Islet precursor cell (in vitro differentiated cells): ENCODE data around the gene HSH2D.
A peak's percentile ranks its signal among the peaks of the same experiment; 100 is the strongest.
"Not testable (repeated sequence)": the region's sequence is repeated elsewhere in the genome, so short reads cannot be mapped to it uniquely, and the experiment has no call there.

ENCODE experiments used
- DNase-seq: peaks from one replicate; pipeline ENCODE4 v3.0.0-alpha.2; 2018

The HSH2D gene

GRCh38 chr19:16159655-16160054 lies 16.2 kb downstream of the HSH2D start:
- DNase-seq = no peak

- DNase-seq = no peak
These were observed 17.0 kb downstream of the HSH2D start for GRCh38 chr19:16160445-16160942.

- peak; percentile 63 for DNase-seq
These were observed 17.6 kb downstream of the HSH2D start for GRCh38 chr19:16160943-16161560.

- DNase-seq = no peak
These were observed 18.4 kb downstream of the HSH2D start for GRCh38 chr19:16161840-16162239.

GRCh38 chr19:16164222-16164890 lies 20.9 kb downstream of the HSH2D start:
- no peak for DNase-seq

GRCh38 chr19:16166417-16166816 lies 22.9 kb downstream of the HSH2D start:
- DNase-seq = no peak

- no peak for DNase-seq
These were observed 23.6 kb downstream of the HSH2D start for GRCh38 chr19:16167055-16167454.

DNA sequence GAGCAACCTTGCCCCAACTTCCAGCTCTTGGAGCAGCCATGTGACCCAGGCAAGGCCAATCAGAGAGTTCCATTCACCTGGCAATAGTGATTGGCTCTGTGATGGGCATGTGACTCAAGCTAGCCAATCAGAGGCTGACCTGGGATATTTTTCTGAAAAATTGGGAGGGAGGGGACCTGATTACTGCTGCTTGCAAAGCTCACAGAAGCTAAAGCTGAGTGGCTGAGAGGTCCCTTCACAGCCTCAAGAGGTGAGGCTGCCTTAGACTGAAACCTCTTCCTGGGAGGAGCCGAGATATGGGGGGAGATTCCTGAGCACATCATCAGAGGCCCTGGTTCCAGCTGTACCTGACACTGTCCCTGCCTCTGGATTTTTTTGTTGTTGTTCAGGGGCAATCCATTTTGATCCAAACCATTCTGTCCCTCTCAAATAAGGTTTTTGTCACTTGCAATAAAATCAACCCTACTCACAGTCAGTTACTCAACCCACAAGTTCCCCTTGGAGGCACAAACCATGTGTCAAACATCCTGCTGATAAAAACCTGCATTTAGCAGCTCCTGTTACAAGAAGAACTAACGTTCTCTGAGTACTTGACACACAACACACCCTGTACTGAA lies 25.1 kb downstream of the HSH2D start:
- DNase-seq = no peak

DNA sequence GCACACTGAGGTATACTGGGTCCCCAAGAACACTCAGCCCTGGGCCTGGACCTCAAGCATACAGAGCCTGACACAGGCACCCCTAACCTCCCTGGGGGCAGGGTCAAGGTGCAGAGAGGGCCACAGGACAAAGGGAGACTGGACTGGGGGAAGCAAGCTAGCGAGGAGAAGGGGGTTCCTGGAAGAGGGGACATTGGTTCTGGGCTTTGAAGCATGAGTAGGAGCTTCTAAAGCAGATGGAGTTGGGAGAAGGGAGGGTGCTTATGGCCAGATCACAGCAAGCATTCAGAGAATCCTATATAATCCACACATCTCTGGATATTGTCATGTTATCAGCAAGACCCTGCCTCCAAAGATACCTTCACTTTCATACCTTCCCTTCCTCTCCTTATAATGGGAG lies 26.6 kb downstream of the HSH2D start:
- no peak for DNase-seq

- no peak for DNase-seq
These were observed 32.5 kb downstream of the HSH2D start for GRCh38 chr19:16175954-16176353.

DNA sequence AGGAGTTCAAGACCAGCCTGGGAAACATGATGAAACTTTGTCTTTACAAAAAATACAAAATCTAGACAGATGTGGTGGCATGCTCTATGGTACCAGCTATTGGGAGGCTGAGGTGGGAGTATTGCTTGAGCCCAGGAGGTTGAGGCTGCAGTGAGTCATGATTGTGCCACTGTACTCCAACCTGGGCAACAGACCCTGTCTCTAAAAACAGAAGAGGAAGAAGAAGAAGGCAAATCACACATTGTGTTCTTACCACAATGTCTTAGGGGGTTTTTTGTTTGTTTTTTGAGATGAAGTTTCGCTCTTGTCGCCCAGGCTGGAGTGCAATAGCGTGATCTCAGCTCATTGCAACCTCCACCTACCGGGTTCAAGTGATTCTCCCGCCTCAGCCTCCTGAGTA lies 35.4 kb downstream of the HSH2D start:
- DNase-seq = not testable (repeated sequence)

- peak; percentile 76 for DNase-seq
These were observed 37.1 kb downstream of the HSH2D start for GRCh38 chr19:16180611-16181010.

DNA sequence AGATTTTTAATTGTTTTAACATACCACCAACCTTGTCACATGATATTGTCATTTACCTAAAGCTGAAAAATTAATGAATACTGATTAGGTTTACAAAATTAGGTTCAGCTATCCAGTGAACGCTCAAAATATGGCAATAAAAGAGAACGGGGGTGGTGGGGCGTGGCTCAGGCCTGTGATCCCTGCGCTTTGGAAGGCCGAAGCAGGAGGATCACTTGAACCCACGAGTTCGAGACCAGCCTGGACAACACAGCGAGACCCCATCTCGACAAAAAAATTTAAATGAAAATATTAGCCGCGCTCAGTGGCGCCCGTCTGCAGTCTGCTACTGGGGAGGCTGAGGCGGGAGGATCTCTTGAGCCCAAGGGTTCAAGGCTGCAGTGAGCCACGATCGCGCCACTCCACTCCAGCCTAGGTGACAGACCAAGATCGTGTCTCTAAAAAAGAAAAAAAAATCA lies 41.2 kb downstream of the HSH2D start:
- no peak for DNase-seq

GRCh38 chr19:16185123-16185767 lies 41.8 kb downstream of the HSH2D start, which contains the start of gene FAM32A:
Gene FAM32A (plus strand): TSS chr19:16185410. CDS start chr19:16185443, 33 bp downstream.
- DNase-seq = peak; percentile 99

- DNase-seq = peak; percentile 81
These were observed 42.3 kb downstream of the HSH2D start for GRCh38 chr19:16185768-16186123.

DNA sequence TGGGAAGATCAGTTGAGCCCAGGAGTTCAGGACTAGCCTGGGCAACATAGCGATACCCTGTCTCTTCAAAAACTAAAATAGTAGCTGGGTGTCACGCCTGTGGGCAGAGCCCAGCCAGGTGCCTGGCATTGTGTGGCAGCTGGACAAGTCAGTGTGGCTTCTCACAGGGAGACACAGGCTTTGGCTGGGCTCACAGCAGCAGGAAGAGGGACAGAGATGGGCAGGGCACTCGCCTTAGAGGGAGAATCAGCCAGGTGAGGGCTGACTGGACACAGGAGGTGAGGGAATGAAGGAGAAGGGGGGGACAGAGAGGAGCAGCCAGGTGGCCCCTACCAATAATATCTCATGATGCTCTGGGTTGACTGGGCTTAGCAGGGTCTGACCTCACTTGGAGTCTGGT lies 45.0 kb downstream of the HSH2D start:
- no peak for DNase-seq

DNA sequence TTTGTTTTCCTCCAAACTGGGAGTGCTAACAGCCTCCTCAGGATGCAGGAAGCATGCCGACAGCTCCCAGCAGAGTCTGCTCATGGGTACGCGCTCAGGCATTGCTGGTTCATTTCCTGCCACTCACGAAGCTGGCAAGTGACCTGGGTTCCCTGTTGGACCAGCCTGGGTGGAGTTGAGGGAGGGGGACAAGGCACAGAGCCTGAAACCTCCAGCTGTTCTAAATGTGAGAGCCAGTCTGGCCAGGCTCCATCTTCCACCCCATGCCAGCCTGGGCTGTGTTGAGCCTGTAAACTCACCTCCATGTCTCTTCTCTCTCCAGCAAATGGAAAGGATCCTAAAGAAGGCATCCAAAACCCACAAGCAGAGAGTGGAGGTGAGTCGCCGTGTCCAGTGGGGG lies 46.7 kb downstream of the HSH2D start:
- DNase-seq = no peak

GRCh38 chr19:16190736-16191135 lies 47.3 kb downstream of the HSH2D start:
- DNase-seq = no peak

DNA sequence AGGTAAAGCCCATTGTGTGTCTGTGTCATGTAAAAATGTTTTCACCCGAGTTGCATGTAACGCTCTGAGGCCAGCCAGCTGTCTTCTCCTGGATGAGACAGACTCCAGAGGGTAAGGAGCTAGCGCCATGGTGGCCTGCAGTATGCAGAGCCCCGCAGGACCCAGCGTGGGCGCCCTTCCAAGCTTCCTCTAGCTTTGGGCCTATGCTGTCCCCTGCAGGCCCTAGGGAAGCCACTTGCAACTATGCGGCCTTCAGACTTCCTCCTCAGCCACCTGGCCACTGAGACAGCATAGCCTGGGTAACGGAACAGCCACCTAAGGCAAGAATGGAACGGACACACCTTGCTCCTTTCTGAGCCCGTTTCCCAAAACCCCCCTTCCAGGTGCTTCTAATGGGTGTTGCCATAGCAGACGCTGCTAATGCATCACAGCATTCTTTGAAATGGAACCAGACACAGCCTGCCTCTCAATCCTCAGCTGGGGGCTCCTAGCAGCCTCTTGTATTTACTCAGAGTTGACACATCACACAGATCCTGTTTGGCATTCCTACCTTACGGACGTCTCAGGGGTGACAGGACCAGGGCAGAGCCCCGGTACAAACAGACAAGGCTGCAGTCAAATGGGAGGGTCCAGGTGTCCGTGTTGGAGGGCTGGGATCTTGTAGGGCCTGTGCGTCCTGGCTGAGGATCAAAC lies 47.9 kb downstream of the HSH2D start:
- DNase-seq = no peak

GRCh38 chr19:16193466-16193865 lies 50.0 kb downstream of the HSH2D start:
- DNase-seq = peak; percentile 86

DNA sequence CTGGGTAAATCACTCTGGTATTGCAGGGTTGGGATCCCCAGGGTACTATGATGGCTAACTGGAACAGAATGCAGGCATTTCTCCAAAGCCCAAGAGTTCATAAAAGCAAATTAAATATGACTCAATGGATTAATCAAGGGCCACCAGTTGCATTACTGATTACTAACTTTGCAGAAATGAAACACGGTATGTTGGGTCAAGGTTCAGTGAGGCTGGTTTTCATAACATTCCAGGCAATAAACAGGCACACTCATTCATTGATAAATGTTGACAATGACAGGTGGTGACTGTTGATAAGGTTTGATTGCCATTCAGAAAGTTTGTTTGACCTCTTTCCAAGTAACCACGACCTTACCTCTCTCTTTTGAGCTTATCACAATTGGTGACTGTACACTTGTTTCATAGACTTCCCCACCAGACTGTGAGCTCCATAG lies 53.7 kb downstream of the HSH2D start:
- DNase-seq = no peak

GRCh38 chr19:16197622-16198369 lies 54.3 kb downstream of the HSH2D start, which contains the start of gene AP1M1:
Gene AP1M1 (plus strand): TSS chr19:16197911. CDS start chr19:16198027, 116 bp downstream.
- DNase-seq = peak; percentile 98
